ENCODE measurements around the gene OXLD1.

The OXLD1 gene

GRCh38 chr17:81662002-81662401 is 4.4 kb downstream of the OXLD1 start:
- no CpG with 5 or more reads among the region's 4 CpGs for whole genome bisulfite sequencing, 2 experiments (ENCODE audit: insufficient coverage in 2 of 2)
- no peak overlapping the region for H3K27ac ChIP-seq (ENCODE audit: low read depth, low read length, severe bottlenecking)
- H3K9me3 ChIP-seq (ENCODE audit: control insufficient read depth, low read length) = no peaks in the 10 kb centered on the region
- H3K36me3 ChIP-seq (ENCODE audit: control insufficient read depth, insufficient read depth, low read length) = peaks cover 10% of the 10 kb centered on the region
- H3K4me3 ChIP-seq (ENCODE audit: extremely low read depth, insufficient read depth, low read length, poor library complexity, severe bottlenecking) = no peak overlapping the region
- peaks cover 7% of the 10 kb centered on the region for H3K4me1 ChIP-seq (ENCODE audit: control insufficient read depth, insufficient read depth, low read length, poor library complexity, severe bottlenecking)

- Histone ChIP-seq H3K4me3 (ENCODE audit: extremely low read depth, insufficient read depth, low read length, poor library complexity, severe bottlenecking) (no peak overlapping the region), H3K36me3 (ENCODE audit: control insufficient read depth, insufficient read depth, low read length) (peaks cover 10% of the 10 kb centered on the region), H3K9me3 (ENCODE audit: control insufficient read depth, low read length) (no peaks in the 10 kb centered on the region), H3K4me1 (ENCODE audit: control insufficient read depth, insufficient read depth, low read length, poor library complexity, severe bottlenecking) (peaks cover 3% of the 10 kb centered on the region), H3K27ac (ENCODE audit: low read depth, low read length, severe bottlenecking) (no peak overlapping the region)
- WGBS, 2 experiments (ENCODE audit: insufficient coverage in 2 of 2) = 98% methylated on average over 7 of the region's 9 CpGs
Measured at GRCh38 chr17:81660441-81660840, 6.0 kb downstream of the OXLD1 start.

GRCh38 chr17:81659038-81659437 is 7.4 kb downstream of the OXLD1 start:
- H3K4me3 ChIP-seq (ENCODE audit: extremely low read depth, insufficient read depth, low read length, poor library complexity, severe bottlenecking) = no peak overlapping the region
- H3K4me1 ChIP-seq (ENCODE audit: control insufficient read depth, insufficient read depth, low read length, poor library complexity, severe bottlenecking) = no peaks in the 10 kb centered on the region
- H3K27ac ChIP-seq (ENCODE audit: low read depth, low read length, severe bottlenecking) = no peak overlapping the region
- H3K9me3 ChIP-seq (ENCODE audit: control insufficient read depth, low read length) = no peaks in the 10 kb centered on the region
- no peaks in the 10 kb centered on the region for H3K36me3 ChIP-seq (ENCODE audit: control insufficient read depth, insufficient read depth, low read length)
- WGBS, 2 experiments (ENCODE audit: insufficient coverage in 2 of 2) = 93 to 94% methylated on average over 3 to 4 of the region's 5 CpGs

- WGBS, 2 experiments (ENCODE audit: insufficient coverage in 2 of 2) = 75 to 93% methylated on average over 2 to 4 of the region's 4 CpGs
- H3K9me3 ChIP-seq (ENCODE audit: control insufficient read depth, low read length) = no peaks in the 10 kb centered on the region
Measured at GRCh38 chr17:81656835-81657234, 9.6 kb downstream of the OXLD1 start.

GRCh38 chr17:81656118-81656743 is 10.2 kb downstream of the OXLD1 start, which contains the start of gene PDE6G:
TSS of gene PDE6G (minus strand) at chr17:81656542. CDS start at chr17:81653305, 3,237 bp downstream.
- no peak within 1 kb of the TSS for H3K27ac ChIP-seq (ENCODE audit: low read depth, low read length, severe bottlenecking)
- WGBS, 2 experiments (ENCODE audit: insufficient coverage in 2 of 2) = 93% methylated on average over 13 of the region's 15 CpGs
- H3K36me3 ChIP-seq (ENCODE audit: control insufficient read depth, insufficient read depth, low read length) = no peaks in the 10 kb centered on the region
- H3K4me1 ChIP-seq (ENCODE audit: control insufficient read depth, insufficient read depth, low read length, poor library complexity, severe bottlenecking) = no peaks in the 10 kb centered on the region
- no peaks in the 10 kb centered on the region for H3K9me3 ChIP-seq (ENCODE audit: control insufficient read depth, low read length)
- no peak within 1 kb of the TSS for H3K4me3 ChIP-seq (ENCODE audit: extremely low read depth, insufficient read depth, low read length, poor library complexity, severe bottlenecking)

More at GRCh38 chr17:81656835-81657234, 9.6 kb downstream of the OXLD1 start:
- Histone ChIP-seq H3K27ac (ENCODE audit: low read depth, low read length, severe bottlenecking) (no peak overlapping the region), H3K4me1 (ENCODE audit: control insufficient read depth, insufficient read depth, low read length, poor library complexity, severe bottlenecking) (no peaks in the 10 kb centered on the region), H3K4me3 (ENCODE audit: extremely low read depth, insufficient read depth, low read length, poor library complexity, severe bottlenecking) (no peak overlapping the region), H3K36me3 (ENCODE audit: control insufficient read depth, insufficient read depth, low read length) (no peaks in the 10 kb centered on the region)

GRCh38 chr17:81655378-81656117 is 10.9 kb downstream of the OXLD1 start:
- Histone ChIP-seq H3K4me3 (ENCODE audit: extremely low read depth, insufficient read depth, low read length, poor library complexity, severe bottlenecking) (no peak overlapping the region), H3K4me1 (ENCODE audit: control insufficient read depth, insufficient read depth, low read length, poor library complexity, severe bottlenecking) (no peaks in the 10 kb centered on the region), H3K27ac (ENCODE audit: low read depth, low read length, severe bottlenecking) (no peak overlapping the region), H3K36me3 (ENCODE audit: control insufficient read depth, insufficient read depth, low read length) (no peaks in the 10 kb centered on the region), H3K9me3 (ENCODE audit: control insufficient read depth, low read length) (no peaks in the 10 kb centered on the region)
- 92 to 94% methylated on average over 13 to 17 of the region's 18 CpGs for WGBS, 2 experiments (ENCODE audit: insufficient coverage in 2 of 2)

GRCh38 chr17:81652906-81653771 is 13.3 kb downstream of the OXLD1 start:
- Histone ChIP-seq H3K36me3 (ENCODE audit: control insufficient read depth, insufficient read depth, low read length) (no peaks in the 10 kb centered on the region), H3K4me3 (ENCODE audit: extremely low read depth, insufficient read depth, low read length, poor library complexity, severe bottlenecking) (peak overlapping the region; percentile 11), H3K9me3 (ENCODE audit: control insufficient read depth, low read length) (no peaks in the 10 kb centered on the region), H3K4me1 (ENCODE audit: control insufficient read depth, insufficient read depth, low read length, poor library complexity, severe bottlenecking) (no peaks in the 10 kb centered on the region), H3K27ac (ENCODE audit: low read depth, low read length, severe bottlenecking) (no peak overlapping the region)
- 35 to 45% methylated on average over 17 to 24 of the region's 27 CpGs for WGBS, 2 experiments (ENCODE audit: insufficient coverage in 2 of 2)

- Histone ChIP-seq H3K4me3 (ENCODE audit: extremely low read depth, insufficient read depth, low read length, poor library complexity, severe bottlenecking) (no peak overlapping the region), H3K9me3 (ENCODE audit: control insufficient read depth, low read length) (no peaks in the 10 kb centered on the region), H3K4me1 (ENCODE audit: control insufficient read depth, insufficient read depth, low read length, poor library complexity, severe bottlenecking) (no peaks in the 10 kb centered on the region), H3K27ac (ENCODE audit: low read depth, low read length, severe bottlenecking) (no peak overlapping the region), H3K36me3 (ENCODE audit: control insufficient read depth, insufficient read depth, low read length) (no peaks in the 10 kb centered on the region)
- 94 to 95% methylated on average over 8 of the region's 10 CpGs for WGBS, 2 experiments (ENCODE audit: insufficient coverage in 2 of 2)
Measured at GRCh38 chr17:81651692-81652091, 14.7 kb downstream of the OXLD1 start.

GRCh38 chr17:81650951-81651350 is 15.5 kb downstream of the OXLD1 start:
- Histone ChIP-seq H3K4me1 (ENCODE audit: control insufficient read depth, insufficient read depth, low read length, poor library complexity, severe bottlenecking) (no peaks in the 10 kb centered on the region), H3K27ac (ENCODE audit: low read depth, low read length, severe bottlenecking) (no peak overlapping the region), H3K4me3 (ENCODE audit: extremely low read depth, insufficient read depth, low read length, poor library complexity, severe bottlenecking) (no peak overlapping the region), H3K36me3 (ENCODE audit: control insufficient read depth, insufficient read depth, low read length) (no peaks in the 10 kb centered on the region), H3K9me3 (ENCODE audit: control insufficient read depth, low read length) (no peaks in the 10 kb centered on the region)
- 80 to 83% methylated on average over 1 of the region's 9 CpGs for WGBS, 2 experiments (ENCODE audit: insufficient coverage in 2 of 2)

- H3K4me1 ChIP-seq (ENCODE audit: control insufficient read depth, insufficient read depth, low read length, poor library complexity, severe bottlenecking) = no peaks in the 10 kb centered on the region
- 81 to 83% methylated on average over 12 to 13 of the region's 14 CpGs for WGBS, 2 experiments (ENCODE audit: insufficient coverage in 2 of 2)
- H3K4me3 ChIP-seq (ENCODE audit: extremely low read depth, insufficient read depth, low read length, poor library complexity, severe bottlenecking) = no peak overlapping the region
- H3K36me3 ChIP-seq (ENCODE audit: control insufficient read depth, insufficient read depth, low read length) = no peaks in the 10 kb centered on the region
- no peak overlapping the region for H3K27ac ChIP-seq (ENCODE audit: low read depth, low read length, severe bottlenecking)
- H3K9me3 ChIP-seq (ENCODE audit: control insufficient read depth, low read length) = no peaks in the 10 kb centered on the region
Measured at GRCh38 chr17:81648707-81649085, 17.7 kb downstream of the OXLD1 start.

Data from mesodermal cell (in vitro differentiated cells).